ENCODE data around the gene MRPL57.
"Not testable (repeated sequence)": the region's sequence is repeated elsewhere in the genome, so short reads cannot be mapped to it uniquely, and the experiment has no call there.

MRPL57 gene

DNA sequence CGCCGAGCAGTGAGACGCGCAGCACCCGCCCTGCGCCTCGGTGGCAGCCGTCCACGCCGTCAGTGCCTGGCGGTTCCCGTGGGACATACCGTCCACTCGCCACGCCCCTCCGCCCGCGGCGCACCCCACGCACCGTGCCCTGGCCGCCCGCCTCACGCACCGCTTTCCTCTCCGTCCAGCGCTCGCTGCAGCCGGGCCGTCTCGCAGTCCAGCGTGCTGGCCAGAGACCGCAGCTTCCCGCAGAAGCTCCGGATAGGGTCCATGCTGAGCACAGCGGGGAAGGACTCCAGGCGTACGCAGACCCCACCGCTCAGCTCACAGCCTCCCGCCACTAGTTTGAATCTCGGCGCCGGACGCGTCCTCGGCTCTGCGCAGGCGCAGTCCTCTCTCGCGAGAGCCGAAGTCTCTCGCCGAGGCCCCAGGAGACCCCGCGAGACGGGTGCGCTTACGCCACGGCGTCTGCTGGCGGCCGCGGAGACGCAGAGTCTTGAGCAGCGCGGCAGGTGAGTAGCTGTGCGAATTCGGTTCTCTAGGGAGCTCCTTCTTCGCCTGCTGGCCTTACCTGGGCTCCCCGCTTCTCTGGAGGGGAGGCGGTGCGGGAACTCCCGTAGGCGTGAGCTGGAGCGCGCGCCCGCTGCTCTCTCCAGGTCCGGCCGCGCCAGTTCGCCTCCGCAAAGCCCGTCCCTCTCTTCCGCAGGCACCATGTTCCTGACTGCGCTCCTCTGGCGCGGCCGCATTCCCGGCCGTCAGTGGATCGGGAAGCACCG is at the start of gene MRPL57, which contains the start of gene SKA3:
Gene MRPL57 (plus strand): TSS at position 444 of the 767 bp plus-strand sequence. CDS start 259 bp downstream, at position 703.
Gene SKA3 (minus strand): TSS at position 338 of the 767 bp plus-strand sequence. CDS start 75 bp downstream, at position 263.
- DNase-seq (ENCODE audit: low read depth in 2 of 2) = peak; percentile 84 to 85

GRCh38 chr13:21130116-21130515 is 46.3 kb upstream of the MRPL57 start:
- DNase-seq (ENCODE audit: low read depth in 2 of 2) = no peak

DNA sequence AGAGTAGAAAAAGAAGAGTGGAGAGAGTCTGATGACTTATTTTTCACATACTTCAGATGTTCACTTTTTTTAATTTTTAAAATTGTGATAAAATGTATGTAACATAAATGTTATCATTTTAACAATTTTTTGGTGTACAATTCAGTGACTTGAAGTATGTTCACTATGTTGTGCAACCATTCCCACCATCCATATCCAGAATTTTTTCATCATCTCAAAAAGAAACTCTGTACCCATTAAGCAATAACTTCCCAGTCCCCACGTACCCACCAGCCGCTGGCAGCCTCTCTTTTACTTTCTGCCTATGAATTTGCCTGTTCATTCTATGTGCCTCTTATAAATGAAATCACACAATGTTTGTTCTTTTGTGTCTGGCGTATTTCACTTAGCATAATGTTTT is 43.4 kb upstream of the MRPL57 start:
- DNase-seq (ENCODE audit: low read depth in 2 of 2) = no peak

GRCh38 chr13:21134475-21134874 is 42.0 kb upstream of the MRPL57 start:
- DNase-seq (ENCODE audit: low read depth in 2 of 2) = no peak

- DNase-seq (ENCODE audit: low read depth in 2 of 2) = not testable (repeated sequence)
These were observed 40.6 kb upstream of the MRPL57 start for GRCh38 chr13:21135833-21136232.

DNA sequence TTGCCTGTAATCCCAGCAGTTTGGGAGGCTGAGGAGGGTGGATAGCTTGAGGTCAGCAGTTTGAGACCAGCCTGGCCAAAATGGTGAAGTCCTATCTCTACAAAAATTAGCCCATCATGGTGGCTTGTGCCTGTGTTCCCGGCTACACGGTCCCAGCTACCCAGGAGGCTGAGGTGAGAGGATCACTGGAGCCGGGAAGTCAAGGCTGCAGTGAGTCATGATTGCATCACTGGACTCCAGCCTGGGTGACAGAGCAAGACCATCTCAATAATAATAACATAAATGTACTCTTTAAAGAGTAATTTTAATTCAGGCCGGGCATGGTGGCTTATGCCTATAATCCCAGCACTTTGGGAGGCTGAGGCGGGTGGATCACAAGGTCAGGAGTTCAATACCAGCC is 38.8 kb upstream of the MRPL57 start:
- no peak for DNase-seq (ENCODE audit: low read depth in 2 of 2)

DNA sequence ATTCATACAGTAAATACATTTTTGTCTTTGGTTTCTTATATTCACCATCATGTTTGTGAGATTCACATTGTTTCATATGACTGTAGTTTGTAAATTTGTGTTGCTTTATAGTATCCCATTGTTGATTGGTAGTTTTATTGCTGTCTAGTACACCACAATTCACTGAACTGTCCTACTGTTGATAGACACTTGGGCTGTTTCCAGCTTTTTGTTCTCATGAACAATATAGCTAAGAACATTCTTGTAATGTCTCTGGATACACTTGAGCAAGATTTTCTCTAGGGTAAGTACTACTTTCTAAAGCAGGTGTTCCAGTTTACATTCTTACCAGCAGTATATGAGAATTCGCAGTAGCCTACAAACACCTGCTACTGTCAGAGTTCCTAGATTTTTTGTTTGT is 37.9 kb upstream of the MRPL57 start:
- DNase-seq (ENCODE audit: low read depth in 2 of 2) = no peak

- DNase-seq (ENCODE audit: low read depth in 2 of 2) = no peak
These were observed 37.1 kb upstream of the MRPL57 start for GRCh38 chr13:21139374-21139773.

DNA sequence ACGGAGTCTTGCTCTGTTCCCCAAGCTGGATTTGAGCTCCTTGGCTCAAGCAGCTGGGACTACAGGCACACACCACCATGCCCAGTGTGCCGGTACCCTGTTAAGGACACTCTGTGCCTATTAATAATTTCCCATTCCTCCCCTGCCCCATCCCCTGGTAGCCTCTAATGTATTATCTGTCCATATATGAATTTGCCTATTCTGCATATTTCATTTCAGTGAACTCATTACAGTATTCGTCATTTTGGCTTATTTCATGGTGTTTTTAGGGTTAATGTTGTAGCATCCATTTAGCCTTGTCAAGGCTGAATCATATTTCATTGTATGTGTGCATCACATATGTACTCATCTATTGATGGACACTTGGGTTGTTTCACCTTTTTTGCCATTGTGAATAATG is 33.7 kb upstream of the MRPL57 start:
- DNase-seq (ENCODE audit: low read depth in 2 of 2) = no peak

DNA sequence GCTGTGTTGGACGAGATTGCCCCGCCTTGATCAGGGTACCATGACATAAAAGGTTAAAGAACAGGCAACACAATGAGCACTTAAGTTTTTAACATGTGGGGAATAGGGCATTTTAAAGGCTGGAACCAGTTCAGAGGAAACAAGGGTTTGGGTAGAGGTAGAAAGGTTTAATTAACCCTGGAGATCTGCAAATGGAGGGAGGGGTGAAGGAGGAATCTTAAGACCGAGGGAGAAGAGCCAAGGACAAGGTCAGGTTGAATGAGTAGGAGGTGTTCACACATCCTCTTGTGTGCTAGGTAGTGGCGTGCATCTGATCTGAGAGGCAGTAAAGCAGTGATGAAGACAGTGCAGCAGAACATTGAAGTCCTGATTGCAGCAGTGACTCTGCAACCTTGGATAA is 28.6 kb upstream of the MRPL57 start:
- DNase-seq (ENCODE audit: low read depth in 2 of 2) = no peak

DNA sequence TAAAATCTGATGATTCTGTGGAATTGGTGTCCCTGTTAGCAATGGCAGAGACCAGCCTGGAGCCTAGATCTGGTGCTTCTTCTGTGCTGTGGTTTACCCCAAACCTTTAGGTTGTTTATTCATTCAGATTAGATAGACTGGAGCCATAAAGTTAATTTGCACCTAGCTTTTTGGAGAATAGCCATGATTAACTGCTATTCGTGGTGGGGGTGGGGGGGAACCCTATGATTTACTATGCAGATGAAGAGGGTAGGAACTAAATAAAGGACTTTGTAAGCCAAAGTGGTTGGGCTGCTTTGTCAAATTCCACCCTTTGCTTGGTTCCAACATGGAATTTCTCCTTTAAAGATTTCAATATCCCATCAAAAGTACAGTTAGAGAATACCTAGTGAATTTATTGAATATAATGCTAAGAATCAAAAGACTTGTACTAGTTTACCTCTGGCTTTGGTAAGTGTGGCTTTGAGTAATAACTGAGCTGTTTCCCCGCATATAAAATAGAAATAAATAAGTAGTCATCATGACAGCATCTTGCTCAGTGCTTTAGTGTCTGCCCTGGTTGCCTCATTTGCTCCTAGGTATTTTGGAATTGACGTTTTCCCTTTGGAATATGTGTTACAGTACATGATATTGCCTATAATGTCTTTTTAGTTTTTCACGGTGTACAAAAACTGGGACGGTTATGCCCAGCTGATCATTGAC is 27.8 kb upstream of the MRPL57 start:
- DNase-seq (ENCODE audit: low read depth in 2 of 2) = no peak

- no peak for DNase-seq (ENCODE audit: low read depth in 2 of 2)
These were observed 26.9 kb upstream of the MRPL57 start for GRCh38 chr13:21149568-21149967.

- no peak for DNase-seq (ENCODE audit: low read depth in 2 of 2)
These were observed 26.4 kb upstream of the MRPL57 start for GRCh38 chr13:21150013-21150412.

DNA sequence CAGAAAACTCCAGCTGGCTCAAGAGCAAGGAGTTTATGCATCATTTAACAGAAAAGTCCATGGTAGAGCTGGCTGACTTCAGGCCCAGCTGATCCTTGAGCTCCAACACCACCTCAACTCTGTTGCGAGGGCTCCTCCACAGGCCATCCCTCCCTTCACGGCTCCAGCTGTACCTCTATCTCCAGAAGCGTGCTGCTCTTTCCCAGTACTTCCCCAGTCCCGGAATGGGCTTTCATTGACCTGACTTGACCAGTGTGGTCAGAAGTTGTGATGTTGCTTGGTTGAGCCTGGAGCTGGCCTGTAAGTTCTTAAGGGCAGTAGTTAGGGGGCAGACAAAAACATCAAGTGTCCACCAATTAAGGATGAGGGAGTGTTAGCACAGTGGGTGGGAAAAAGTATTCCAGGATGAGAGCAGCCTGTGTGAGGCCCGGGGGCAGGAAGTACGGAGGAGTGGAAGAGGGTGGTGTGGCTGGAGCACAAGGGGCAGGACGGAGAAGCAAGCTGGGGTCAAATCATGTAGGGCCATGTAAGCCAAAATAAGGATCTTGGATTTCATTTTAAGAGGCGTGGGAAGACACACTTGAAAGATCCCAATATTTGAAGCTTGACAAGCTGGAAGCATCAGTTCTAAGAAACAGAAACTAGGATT is 24.1 kb upstream of the MRPL57 start:
- DNase-seq (ENCODE audit: low read depth in 2 of 2) = no peak

DNA sequence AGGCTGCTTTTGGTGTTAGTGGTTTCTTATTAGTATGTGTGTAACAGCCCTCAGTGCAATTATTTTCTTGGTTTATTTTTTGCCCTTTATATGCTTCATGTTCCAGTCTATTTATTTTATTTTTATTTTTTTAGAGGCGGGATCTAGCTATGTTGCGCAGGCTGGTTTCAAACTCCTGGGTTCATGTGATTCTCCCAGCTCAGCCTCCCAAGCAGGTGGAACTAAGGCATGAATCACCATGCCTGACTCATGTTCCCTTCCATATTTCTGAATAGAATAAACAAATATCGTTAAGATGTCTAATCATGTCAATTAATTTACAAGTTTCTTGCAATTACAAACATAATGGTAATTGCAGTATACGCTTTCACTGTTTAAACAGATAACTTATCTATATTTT is 11.8 kb upstream of the MRPL57 start:
- DNase-seq (ENCODE audit: low read depth in 2 of 2) = no peak

GRCh38 chr13:21165606-21166005 is 10.9 kb upstream of the MRPL57 start:
- not testable (repeated sequence) for DNase-seq (ENCODE audit: low read depth in 2 of 2)

DNA sequence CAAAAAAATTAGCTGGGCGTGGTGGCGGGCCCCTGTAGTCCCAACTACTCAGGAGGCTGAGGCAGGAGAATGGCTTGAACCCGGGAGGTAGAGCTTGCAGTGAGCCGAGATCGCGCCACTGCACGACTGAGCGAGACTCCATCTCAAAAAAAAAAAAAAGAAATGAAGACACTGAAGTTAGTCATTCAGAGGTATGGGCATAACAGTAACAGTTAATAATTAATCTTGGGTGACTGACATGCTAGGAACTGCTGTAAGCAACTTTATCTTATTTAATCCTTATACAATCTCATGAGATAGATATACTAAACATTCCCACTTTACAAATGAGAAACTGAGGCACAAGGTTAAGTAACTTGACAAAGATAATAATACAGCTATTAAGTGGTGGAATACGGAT is 5.0 kb upstream of the MRPL57 start:
- DNase-seq (ENCODE audit: low read depth in 2 of 2) = no peak

- DNase-seq (ENCODE audit: low read depth in 2 of 2) = not testable (repeated sequence)
These were observed 2.7 kb upstream of the MRPL57 start for GRCh38 chr13:21173767-21174166.

DNA sequence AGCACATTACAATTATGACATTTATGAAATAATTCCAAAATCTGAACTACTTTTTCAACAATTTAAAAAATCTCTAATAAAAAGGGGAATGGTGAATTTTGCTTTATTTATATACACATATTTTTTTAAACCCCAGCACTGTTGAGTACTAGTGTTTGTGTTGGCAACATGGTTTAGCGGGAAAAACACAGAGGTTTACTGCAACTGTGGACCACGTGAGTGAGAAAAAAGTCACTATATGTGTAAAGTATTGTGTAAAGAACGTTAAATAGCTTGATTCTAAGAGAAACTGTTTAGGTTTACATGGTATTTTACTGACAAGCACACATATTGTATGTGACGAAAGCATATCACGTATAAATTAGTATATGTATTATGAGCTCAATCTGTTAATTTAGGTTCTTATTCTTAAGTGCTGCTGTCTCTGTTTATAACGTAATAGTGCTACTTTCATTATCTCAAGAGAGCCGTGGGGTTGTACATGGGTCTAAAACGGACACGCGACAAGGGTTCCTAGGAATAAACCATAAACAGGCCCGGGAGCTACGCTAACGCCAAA is 723 bp upstream of the MRPL57 start:
- no peak for DNase-seq (ENCODE audit: low read depth in 2 of 2)

GRCh38 chr13:21176982-21177284 is 475 bp downstream of the MRPL57 start:
- DNase-seq (ENCODE audit: low read depth in 2 of 2) = no peak

- DNase-seq (ENCODE audit: low read depth in 2 of 2) = no peak
These were observed 5.2 kb downstream of the MRPL57 start for GRCh38 chr13:21181671-21182070.

DNA sequence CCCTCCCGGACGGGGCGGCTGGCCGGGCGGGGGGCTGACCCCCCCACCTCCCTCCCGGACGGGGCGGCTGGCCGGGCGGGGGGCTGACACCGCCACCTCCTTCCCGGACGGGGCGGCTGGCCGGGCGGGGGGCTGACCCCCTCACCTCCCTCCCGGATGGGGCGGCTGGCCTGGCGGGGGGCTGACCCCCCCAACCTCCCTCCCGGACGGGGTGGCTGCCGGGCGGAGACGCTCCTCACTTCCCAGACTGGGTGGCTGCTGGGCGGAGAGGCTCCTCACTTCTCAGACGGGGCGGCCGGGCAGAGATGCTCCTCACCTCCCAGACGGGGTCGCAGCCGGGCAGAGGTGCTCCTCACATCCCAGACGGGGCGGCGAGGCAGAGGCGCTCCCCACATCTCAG is 10.0 kb downstream of the MRPL57 start:
- not testable (repeated sequence) for DNase-seq (ENCODE audit: low read depth in 2 of 2)

DNA sequence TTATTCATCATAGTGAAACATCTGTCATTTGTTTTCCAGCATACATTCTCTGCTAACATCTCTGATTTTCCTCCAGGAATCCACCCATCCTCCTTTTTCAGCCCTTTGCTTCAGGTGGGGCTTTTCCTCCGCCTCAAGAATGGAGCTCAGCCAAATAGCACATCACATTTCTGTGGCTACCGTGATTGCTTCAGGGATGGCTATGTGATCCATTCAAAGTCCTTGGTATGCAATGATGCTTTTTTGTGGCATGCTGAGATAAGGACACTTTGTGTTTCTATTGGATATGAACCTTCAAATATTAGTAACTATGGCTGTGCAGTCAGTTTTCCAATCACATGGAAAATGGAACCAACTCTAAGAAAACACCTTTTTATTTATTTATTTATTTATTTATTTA is 18.3 kb downstream of the MRPL57 start:
- DNase-seq (ENCODE audit: low read depth in 2 of 2) = not testable (repeated sequence)
